GM19240 (cell line): Measurements from ENCODE around the gene SPIRE1.
"Not testable (repeated sequence)": the region's sequence is repeated elsewhere in the genome, so short reads cannot be mapped to it uniquely, and the experiment has no call there.

Source experiments
- DNase-seq: peaks from one replicate; pipeline ENCODE4 v3.0.0; 2011; ENCODE audit warnings: low spot score; ENCODE audit not compliant: insufficient read length

The SPIRE1 gene

DNA sequence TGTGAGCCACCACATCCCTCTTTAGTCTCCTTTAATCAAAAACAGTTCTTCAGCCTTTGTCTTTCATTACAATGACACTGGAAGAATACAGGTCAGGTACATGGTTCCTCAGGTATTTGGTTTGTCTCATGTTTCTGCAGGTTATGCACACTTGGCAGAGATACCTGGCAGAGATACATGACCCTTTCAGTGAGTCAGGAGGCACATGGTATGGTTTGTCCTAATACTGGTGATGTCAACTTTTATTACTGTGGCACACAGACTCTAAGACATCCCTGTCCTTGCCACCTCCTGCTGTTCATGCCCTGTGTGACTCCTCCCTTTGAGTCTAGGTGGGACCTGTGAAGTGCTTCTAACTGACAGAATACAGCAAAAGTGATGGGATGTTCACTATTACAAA lies 58.4 kb downstream of the SPIRE1 start:
- DNase-seq, result no peak

DNA sequence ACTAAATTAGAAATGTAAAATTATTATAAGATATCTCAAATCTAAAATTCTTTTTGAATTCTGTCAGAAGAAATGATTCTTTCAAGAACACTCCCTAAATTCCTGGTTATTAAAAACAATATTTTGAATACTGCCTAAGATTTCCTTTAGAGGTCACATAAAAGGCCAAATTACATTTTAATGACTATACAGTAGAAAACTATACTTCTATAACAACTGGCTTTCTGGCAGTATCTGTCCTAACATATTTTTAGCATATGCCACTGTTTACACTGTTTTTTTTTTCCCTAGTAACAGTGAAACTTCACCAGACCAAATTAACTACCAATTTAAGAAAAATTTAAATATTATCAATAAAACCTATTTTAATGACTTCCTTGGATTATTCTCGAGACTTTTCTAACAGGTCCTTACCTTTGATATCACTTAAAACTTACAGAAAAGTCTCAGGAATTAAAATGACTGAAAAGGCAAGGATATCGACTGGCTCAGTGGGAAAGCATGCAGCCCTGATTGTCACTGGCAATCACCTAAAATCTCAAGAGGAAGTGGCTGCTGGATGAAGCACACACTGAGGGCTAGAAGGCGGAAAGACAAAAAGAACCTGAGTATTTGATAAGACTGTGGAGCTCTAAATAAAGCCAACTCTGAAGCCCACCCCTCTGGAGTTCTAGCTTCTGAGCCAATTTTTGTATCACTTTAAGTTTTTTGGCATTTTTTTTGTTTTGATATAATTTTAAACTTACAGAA lies 59.6 kb downstream of the SPIRE1 start:
- DNase-seq, result no peak

DNA sequence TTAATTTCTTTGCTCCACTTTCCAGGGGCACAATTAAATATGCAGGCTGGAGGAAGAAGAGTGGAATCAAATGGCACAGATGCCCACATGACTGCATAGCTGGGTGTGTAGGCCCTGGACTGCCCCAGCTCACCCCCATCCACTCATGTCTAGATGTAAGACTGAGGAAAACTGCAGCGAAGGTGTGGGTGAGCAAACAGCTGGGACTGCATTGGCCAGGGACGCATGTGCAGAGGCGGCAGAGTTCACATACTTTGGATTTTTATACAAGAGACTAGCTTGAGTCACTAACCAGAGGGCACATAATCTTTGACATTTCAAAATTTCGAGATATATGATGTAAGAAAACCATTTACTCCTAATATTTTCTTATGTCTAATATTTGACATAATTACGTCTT lies 60.1 kb downstream of the SPIRE1 start:
- no peak for DNase-seq

DNA sequence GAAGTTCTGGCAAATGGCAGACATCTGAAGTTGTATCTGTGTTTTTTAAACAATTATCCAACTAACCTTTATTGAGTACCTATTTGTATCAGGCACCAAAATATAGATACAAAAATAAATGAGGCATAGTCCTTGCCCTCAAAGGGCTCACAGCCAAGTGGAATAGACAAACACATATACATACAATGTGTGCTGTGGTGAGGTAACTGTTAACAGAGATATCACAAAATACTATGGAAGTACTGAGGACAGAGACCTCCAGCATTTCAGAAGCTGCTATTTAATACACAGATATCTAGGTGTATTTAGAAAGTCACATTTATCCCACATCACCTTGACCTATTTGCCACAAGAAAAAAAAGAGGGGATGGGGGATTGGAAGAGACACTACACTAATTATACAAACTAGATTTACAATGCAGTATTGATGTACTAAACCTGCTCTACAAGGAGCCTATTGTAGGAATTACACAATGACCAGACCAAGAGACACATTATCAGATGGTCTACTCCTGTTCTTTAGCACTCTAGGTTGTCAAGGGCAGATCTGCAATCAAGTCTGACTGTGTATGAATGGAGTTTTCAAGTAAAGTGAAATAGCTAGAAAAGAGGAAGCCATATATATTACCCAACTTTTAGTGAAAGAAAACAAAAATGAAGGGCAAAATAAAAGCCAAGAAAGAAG lies 62.2 kb downstream of the SPIRE1 start:
- no peak for DNase-seq

- no peak for DNase-seq
Observed at GRCh38 chr18:12593866-12594265, 64.0 kb downstream of the SPIRE1 start.

- no peak for DNase-seq
Observed at GRCh38 chr18:12592597-12593127, 65.2 kb downstream of the SPIRE1 start.

DNA sequence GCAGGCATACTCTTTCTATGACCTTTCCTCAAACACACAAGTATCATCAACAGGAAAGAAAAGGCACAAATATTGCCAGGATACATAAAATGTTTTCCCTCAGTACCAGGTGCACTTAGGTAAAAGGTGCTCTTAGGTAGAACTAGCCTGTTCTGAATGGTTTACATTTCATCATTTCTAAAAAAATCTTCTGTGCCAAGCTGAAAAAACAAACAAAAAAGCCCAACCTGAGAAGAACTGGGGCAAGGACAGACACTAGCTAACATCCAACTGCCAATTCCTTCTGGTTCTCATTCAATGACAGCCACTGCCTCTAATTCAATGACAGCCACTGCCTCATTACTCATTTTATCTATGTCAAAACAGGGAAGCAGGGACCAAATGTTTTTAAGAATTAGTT lies 68.5 kb downstream of the SPIRE1 start:
- no peak for DNase-seq

DNA sequence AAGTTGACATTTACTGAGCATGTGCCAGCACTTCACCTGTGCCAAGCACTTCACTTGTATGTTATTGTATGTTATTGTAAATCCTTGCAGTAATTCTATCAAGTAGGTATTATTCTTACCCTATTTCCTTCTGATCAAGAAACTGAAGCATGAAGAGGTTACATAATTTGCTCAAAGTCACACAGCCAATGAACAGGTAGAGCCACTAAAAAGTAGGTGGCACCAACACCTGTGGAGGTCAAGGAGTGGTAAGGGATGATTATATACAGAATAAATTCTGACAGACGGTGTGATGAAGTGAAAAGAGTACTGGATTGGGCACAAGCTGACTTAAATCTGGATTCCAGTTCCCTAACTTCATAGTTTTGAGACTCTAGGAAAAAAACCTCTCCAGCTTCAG lies 71.0 kb downstream of the SPIRE1 start:
- DNase-seq, result no peak

- DNase-seq, result no peak
Observed at GRCh38 chr18:12585218-12585617, 72.7 kb downstream of the SPIRE1 start.

GRCh38 chr18:12580630-12581342 lies 77.1 kb downstream of the SPIRE1 start:
- no peak for DNase-seq

- DNase-seq, result no peak
Observed at GRCh38 chr18:12579775-12580174, 78.1 kb downstream of the SPIRE1 start.

GRCh38 chr18:12577848-12578247 lies 80.1 kb downstream of the SPIRE1 start:
- no peak for DNase-seq

DNA sequence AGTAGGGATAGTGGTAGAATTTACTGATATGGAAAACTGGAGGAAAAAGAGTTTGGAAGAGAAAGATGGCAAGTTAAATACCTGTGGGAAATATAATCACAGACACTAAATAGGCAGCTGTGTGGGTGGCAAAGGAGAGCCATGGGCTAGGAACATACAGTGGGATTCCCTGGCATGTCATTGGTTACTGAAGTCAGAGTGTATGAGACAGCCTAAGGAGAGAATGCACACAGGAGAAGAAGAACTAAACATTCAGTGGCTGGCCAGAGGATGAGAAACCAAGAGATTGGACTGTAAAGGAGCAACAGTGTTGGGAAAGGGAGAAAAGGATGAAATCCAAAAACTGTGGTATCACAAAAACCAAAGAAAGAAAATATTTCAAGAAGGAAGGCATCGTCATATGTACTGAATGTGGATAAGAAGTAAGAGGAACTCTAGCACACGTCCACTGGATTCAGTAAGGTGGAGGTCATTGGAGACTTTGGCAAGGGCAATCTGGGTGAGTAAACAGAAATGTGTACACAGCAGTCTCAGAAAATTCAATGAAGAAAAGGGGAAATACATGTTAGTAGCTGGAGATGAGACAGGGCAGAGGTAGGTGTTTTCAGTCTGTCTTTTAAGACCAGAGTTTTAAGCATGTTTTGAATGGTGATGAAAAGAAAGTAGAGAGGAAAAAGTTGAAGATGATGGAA lies 83.3 kb downstream of the SPIRE1 start:
- DNase-seq, result no peak

- DNase-seq, result no peak
Observed at GRCh38 chr18:12571630-12572029, 86.3 kb downstream of the SPIRE1 start.

GRCh38 chr18:12569791-12570190 lies 88.1 kb downstream of the SPIRE1 start:
- DNase-seq, result no peak

DNA sequence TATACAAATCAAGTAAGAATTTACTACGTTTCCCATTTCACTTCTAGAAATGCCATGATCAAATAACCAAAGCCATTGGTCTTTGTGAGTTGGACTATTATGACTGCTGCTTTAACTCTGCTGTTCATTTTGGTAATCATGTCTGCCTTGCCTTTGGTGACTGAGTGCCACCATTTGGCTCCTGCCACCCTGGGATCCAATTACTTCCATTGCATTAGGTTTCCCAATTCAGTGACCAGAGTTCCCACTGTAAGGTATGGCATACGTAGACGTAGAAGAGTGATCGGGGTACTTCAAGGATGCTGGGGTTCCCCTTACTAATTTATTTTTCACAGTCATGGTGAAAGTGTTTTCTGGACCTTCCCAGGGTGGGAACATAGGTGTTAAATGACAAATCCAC lies 90.1 kb downstream of the SPIRE1 start:
- DNase-seq, result no peak

DNA sequence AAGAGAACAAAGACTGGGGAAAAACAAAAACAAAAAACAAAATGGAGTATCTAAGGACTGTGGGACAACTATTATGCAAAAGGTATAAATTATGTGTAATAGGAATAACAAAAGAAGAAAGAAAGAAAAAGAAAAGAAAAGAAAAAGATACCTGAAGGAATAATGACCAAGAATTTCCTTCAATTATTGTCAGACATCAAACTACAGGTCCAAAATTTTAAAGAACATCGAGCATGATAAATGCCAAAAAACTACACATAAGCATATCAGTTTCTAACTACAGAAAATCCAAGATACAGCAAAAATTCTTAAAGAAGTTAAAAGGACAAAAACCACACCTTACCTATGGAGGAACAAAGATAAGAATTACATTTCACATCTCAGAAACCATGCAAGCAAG lies 93.0 kb downstream of the SPIRE1 start:
- no peak for DNase-seq

GRCh38 chr18:12564378-12564777 lies 93.5 kb downstream of the SPIRE1 start:
- DNase-seq, result no peak

- not testable (repeated sequence) for DNase-seq
Observed at GRCh38 chr18:12560600-12560999, 97.3 kb downstream of the SPIRE1 start.

DNA sequence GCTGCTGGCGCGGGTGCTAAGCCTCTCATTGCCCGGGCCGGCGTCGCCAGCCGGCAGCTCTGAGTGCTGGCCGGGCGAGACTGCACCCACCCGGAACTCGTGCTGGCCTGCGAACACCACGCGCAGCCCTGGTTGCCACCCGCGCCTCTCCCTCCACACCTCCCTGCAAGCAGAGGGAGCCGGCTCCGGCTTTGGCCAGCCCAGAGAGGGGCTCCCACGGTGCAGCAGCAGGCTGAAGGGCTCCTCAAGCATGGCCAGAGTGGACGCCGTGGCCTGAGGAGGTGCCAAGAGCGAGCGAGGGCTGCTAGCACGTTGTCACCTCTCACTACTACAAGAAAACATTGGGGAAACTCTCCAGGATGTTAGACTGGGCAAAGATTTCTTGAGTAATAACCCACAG lies 98.6 kb downstream of the SPIRE1 start:
- no peak for DNase-seq

GRCh38 chr18:12556946-12557806 lies 100.7 kb downstream of the SPIRE1 start:
- DNase-seq, result no peak
